WTC11 (cell line): ENCODE results near the gene LPCAT3.

Source experiments
- TCF7 ChIP-seq: sonication (generic); formaldehyde crosslinking; IDR thresholded peaks from 2 replicates; pipeline ENCODE4 v1.8.0; 2022; ENCODE audit warnings: mild to moderate bottlenecking, low read depth, missing genetic modification reagents, moderate library complexity
- TF ChIP-seq, protein P1 (sequence below): fragments of 200-600 bp; IDR thresholded peaks from 2 replicates; pipeline ENCODE4 v1.8.0; 2022; ENCODE audit warnings: antibody characterized with exemption

DNA sequence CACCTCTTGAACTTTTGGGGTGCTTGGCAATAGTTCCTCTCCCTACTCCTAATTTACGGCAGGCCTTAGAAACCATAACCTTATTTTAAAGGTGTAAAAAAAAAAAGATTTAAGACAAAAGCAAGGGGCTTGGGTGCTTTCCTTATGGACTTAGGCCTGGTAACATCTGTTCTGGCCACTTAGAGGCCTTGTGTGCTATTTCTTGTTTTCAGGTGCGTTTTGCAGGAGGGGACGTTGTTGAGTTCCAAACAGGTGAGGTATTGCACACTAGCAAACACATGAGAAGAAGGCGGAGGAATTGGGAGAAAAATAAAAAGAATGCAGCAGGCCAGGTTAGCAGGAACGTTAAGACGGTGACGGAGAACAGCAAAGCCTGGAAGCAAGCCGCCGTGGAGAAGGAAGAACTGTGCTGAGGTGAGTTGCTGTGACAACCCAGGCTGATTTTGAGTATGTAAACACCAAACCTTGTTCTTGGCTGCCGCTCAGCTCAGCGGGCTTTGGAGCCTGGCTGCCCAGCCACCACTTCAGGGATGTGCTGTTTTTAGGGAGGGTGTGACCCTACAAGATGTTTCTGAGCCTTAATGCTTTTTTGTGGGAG is 30.2 kb downstream of the LPCAT3 start:
- TF ChIP-seq, protein P1, sequence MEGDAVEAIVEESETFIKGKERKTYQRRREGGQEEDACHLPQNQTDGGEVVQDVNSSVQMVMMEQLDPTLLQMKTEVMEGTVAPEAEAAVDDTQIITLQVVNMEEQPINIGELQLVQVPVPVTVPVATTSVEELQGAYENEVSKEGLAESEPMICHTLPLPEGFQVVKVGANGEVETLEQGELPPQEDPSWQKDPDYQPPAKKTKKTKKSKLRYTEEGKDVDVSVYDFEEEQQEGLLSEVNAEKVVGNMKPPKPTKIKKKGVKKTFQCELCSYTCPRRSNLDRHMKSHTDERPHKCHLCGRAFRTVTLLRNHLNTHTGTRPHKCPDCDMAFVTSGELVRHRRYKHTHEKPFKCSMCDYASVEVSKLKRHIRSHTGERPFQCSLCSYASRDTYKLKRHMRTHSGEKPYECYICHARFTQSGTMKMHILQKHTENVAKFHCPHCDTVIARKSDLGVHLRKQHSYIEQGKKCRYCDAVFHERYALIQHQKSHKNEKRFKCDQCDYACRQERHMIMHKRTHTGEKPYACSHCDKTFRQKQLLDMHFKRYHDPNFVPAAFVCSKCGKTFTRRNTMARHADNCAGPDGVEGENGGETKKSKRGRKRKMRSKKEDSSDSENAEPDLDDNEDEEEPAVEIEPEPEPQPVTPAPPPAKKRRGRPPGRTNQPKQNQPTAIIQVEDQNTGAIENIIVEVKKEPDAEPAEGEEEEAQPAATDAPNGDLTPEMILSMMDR = no peak
- TF ChIP-seq TCF7 (CRISPR knock-in tag) = no peak
